ENCODE measurements around the gene ALDOC.

GRCh38 chr17:28547623-28548416 lies 28.9 kb downstream of the ALDOC start:
- peak; percentile 96 for TF ChIP-seq CTCF (IDR thresholded peaks at IDR 0.05; ENCODE audit: low read depth, low read length, missing input control)
- no peak for TF ChIP-seq SP1 (IDR thresholded peaks at IDR 0.05)
- TF ChIP-seq, protein P1, sequence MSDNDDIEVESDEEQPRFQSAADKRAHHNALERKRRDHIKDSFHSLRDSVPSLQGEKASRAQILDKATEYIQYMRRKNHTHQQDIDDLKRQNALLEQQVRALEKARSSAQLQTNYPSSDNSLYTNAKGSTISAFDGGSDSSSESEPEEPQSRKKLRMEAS (IDR thresholded peaks at IDR 0.05) = no peak
- TF ChIP-seq, protein P2, sequence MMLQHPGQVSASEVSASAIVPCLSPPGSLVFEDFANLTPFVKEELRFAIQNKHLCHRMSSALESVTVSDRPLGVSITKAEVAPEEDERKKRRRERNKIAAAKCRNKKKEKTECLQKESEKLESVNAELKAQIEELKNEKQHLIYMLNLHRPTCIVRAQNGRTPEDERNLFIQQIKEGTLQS (IDR thresholded peaks at IDR 0.05) = no peak
- TF ChIP-seq JUND (IDR thresholded peaks at IDR 0.05) = no peak
- no peak for TF ChIP-seq YY1 (IDR thresholded peaks at IDR 0.05)
- no peak for TF ChIP-seq REST (IDR thresholded peaks at IDR 0.05)
- no peak for TF ChIP-seq EGR1 (IDR thresholded peaks at IDR 0.05; ENCODE audit: low read depth in 2 of 2)

Data from liver (tissue), 3 donors.